Ovary (tissue), 9 donors: ENCODE results near the gene CREB3L4. TPM values are rescaled to one million over a fixed set of nuclear protein-coding genes. Genes with fewer than 3 reads are reported as not detected.
A peak's percentile ranks its signal among the peaks of the same experiment; 100 is the strongest.

Experiments
- DNase-seq, 5 donors: peaks; one replicate each; pipeline ENCODE4 v3.0.0-alpha.2; 2019 to 2020
- H3K27ac ChIP-seq, 2 donors: fragments of 200-600 bp; one replicate each; pipeline versions ENCODE4 v1.5.1 to v1.8.0; 2019 to 2022
- H3K27me3 ChIP-seq: fragments of 200-600 bp; one replicate; pipeline ENCODE4 v1.8.0; 2022
- H3K36me3 ChIP-seq: fragments of 200-600 bp; sonication (generic); one replicate; pipeline ENCODE4 v1.5.1; 2019
- H3K4me1 ChIP-seq: one replicate; pipeline ENCODE4 v1.8.1; 2013; ENCODE audit warnings: mild to moderate bottlenecking, moderate library complexity; ENCODE audit not compliant: insufficient read depth
- H3K4me3 ChIP-seq: fragments of 200-600 bp; sonication (generic); one replicate; pipeline ENCODE4 v1.5.1; 2017
- H3K9me3 ChIP-seq, 2 donors: fragments of 200-600 bp in 1 of 2; sonication (generic) in 1 of 2; one replicate each; pipeline versions ENCODE4 v1.5.1 to v1.8.1; 2013 to 2019; ENCODE audit warnings: mild to moderate bottlenecking in 1 of 2, moderate library complexity in 1 of 2
- EP300 ChIP-seq: sonication (generic); formaldehyde crosslinking; IDR thresholded peaks from one replicate; pipeline ENCODE4 v1.6.1; 2017; ENCODE audit warnings: antibody characterized with exemption
- POLR2A ChIP-seq: fragments of 450-650 bp; IDR thresholded peaks from one replicate; pipeline ENCODE4 v1.6.1; 2017; ENCODE audit warnings: antibody characterized with exemption, mild to moderate bottlenecking, moderate library complexity
- WGBS, 3 donors: extraction: QIAGEN DNeasy Blood & Tissue Kit in 1 of 3; methylation state at CpG; one replicate each; pipeline versions ENCODE4 v1.1.5 to v1.1.7; 2013 to 2017; 5-methylcytosine and 5-hydroxymethylcytosine counted together
- intact Hi-C, 4 donors: fragments of 100-400 bp; cut with DNase I; formaldehyde crosslinking; loops; one replicate each; pipeline versions ENCODE4 v1.11.0 to v1.15.1; 2022 to 2023
- polyA plus RNA-seq, 2 donors: library from polyadenylated mRNA; stranded (reverse); fragments of 200-250 nt in 1 of 2; fragments of 350-450 nt in 1 of 2; fragmentation: Illumina TruSeq in 1 of 2; extraction: RNeasy Lipid Tissue Mini Kit (QIAGEN cat#74804) in 1 of 2; gene quantifications; one replicate each; pipeline ENCODE4 v1.2.3, GENCODE V29; 2013 to 2014
- total RNA-seq, 7 donors: library from RNA; depleted of rRNA in 2 of 7; stranded (reverse); fragments of >200 nt in 2 of 7; fragmentation: NEBNext Ultra II Directional in 3 of 7; extraction: Animal tissue kit (Norgen Biotek cat#: 25700) in 3 of 7; gene quantifications; one replicate each; pipeline versions ENCODE4 v1.1.0 to v1.2.4, GENCODE V29; 2016 to 2023
- TF ChIP-seq, protein P1 (sequence below), 3 donors: fragments of 450-650 bp in 2 of 3; fragments of 200-600 bp in 1 of 3; IDR thresholded peaks; one replicate each; pipeline versions ENCODE4 v1.5.1 to v1.8.0; 2016 to 2022; ENCODE audit warnings: antibody characterized with exemption in 3 of 3, mild to moderate bottlenecking in 1 of 3
- donor health status: DM: no; HTN: no; CAD: no; lungs with moderate emphysema.
- donor health status: DM: no; HTN: no; CAD: no.
- donor health status: Bipolar disorder and iron deficiency.
- donor health status: DM: yes; HTN: yes; CAD: no.
- donor health status: DM: no; HTN: no; CAD: no.
- donor health status: DM: yes; HTN: yes; CAD: no.

CREB3L4 gene
- total and polyA plus RNA-seq, 9 donors: 10.5 to 27.2 (median 16.6) TPM

DNA sequence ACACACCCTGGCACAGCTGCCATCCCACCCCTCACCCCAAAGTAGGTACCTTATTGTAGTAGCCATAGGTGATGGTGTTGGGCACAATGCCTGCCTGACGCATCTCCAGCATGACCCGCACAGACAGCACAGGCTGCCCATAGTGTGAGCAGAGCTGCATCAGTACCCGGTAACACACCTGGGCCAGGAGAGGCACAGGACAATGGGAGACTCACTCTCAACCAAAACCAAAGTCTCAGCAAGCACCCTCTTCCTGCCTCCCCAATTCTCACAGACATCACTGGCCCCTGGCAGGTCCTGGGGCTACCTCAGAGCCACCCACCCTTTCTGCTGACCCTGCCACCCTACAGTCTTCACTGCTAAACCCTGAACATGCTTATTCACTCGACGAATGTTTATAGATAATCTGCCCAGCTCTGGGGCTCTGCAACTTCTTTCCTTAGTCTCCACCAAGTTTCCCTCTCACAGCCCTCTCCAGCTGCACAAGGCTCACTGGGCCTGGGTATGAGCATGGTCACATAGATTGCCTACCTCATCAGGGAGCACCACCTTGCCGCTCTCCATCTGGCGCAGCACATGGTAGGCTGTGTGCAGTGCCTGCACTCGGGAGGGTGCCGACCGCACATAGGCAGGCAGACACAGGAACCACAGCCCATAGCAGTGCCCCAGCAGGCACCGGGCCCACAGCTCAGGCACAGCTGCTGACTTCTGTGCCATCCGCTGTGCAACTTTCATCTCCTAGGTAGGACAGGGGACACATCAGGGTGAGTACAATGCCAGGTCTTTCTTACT is 31.5 kb upstream of the CREB3L4 start:
- TF ChIP-seq EP300: no peak
- TF ChIP-seq, protein P1, sequence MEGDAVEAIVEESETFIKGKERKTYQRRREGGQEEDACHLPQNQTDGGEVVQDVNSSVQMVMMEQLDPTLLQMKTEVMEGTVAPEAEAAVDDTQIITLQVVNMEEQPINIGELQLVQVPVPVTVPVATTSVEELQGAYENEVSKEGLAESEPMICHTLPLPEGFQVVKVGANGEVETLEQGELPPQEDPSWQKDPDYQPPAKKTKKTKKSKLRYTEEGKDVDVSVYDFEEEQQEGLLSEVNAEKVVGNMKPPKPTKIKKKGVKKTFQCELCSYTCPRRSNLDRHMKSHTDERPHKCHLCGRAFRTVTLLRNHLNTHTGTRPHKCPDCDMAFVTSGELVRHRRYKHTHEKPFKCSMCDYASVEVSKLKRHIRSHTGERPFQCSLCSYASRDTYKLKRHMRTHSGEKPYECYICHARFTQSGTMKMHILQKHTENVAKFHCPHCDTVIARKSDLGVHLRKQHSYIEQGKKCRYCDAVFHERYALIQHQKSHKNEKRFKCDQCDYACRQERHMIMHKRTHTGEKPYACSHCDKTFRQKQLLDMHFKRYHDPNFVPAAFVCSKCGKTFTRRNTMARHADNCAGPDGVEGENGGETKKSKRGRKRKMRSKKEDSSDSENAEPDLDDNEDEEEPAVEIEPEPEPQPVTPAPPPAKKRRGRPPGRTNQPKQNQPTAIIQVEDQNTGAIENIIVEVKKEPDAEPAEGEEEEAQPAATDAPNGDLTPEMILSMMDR (IDR thresholded peaks at IDR 0.05): no peak
- TF ChIP-seq POLR2A: no peak
- DNase-seq: peak in 1 of 5 donors; percentile 30
- H3K36me3 ChIP-seq: no peaks in the 10 kb centered on the region
- 92 to 93% (median 93%) methylated on average over 12 of the region's 12 CpGs for WGBS, 3 donors
- intact Hi-C loops: no loop called here
- no peak overlapping the region for H3K4me3 ChIP-seq
- H3K27me3 ChIP-seq: no peaks in the 10 kb centered on the region
- no peak overlapping the region for H3K27ac ChIP-seq
- no peaks in the 10 kb centered on the region for H3K9me3 ChIP-seq
- H3K4me1 ChIP-seq: no peaks in the 10 kb centered on the region

GRCh38 chr1:153937331-153937730 is 30.4 kb upstream of the CREB3L4 start:
- intact Hi-C loops: no loop called here
- Histone ChIP-seq H3K27me3 (no peaks in the 10 kb centered on the region), H3K27ac (no peak overlapping the region), H3K9me3 (no peaks in the 10 kb centered on the region), H3K36me3 (no peaks in the 10 kb centered on the region), H3K4me1 (no peaks in the 10 kb centered on the region), H3K4me3 (no peak overlapping the region)
- WGBS, 3 donors: 92 to 94% (median 94%) methylated on average over 10 of the region's 10 CpGs
- no peak for TF ChIP-seq POLR2A
- DNase-seq: peak in 1 of 5 donors; percentile 21

DNA sequence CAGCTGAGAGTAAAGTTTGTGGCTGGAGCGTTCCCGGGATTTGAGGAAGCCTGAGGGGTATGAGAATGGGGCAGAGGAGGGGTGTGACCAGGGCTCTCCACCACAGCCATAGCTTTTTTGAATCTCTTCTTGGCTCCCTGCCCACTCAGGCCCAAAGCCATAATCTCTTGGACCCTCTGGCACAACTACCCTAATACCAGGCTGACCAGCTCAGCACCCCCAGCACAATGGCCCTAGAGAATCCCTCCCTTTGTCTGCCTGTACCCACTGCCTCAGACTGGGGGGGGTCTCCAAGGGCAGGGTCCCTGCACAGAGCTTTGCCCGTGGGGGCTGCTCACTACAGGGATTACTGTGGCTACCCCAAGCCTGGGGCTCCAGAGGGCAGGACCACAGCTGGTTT is 28.7 kb upstream of the CREB3L4 start:
- WGBS, 3 donors: 76 to 78% (median 78%) methylated on average over 3 of the region's 3 CpGs

GRCh38 chr1:153939476-153939875 is 28.2 kb upstream of the CREB3L4 start:
- Histone ChIP-seq H3K27me3 (no peaks in the 10 kb centered on the region), H3K36me3 (no peaks in the 10 kb centered on the region), H3K27ac (no peak overlapping the region), H3K9me3 (no peaks in the 10 kb centered on the region), H3K4me3 (no peak overlapping the region), H3K4me1 (no peaks in the 10 kb centered on the region)
- TF ChIP-seq POLR2A: no peak
- TF ChIP-seq, protein P1 (IDR thresholded peaks at IDR 0.05): no peak
- no peak for TF ChIP-seq EP300
- intact Hi-C loops: no loop called here
- WGBS, 3 donors: 89 to 91% (median 90%) methylated on average over 12 of the region's 12 CpGs
- DNase-seq: peak in 2 of 5 donors; percentile 18 to 30

More for the DNA sequence above, 28.7 kb upstream of the CREB3L4 start:
- intact Hi-C loops: no loop called here
- Histone ChIP-seq H3K9me3 (no peaks in the 10 kb centered on the region), H3K4me1 (no peaks in the 10 kb centered on the region), H3K27me3 (no peaks in the 10 kb centered on the region), H3K4me3 (no peak overlapping the region), H3K36me3 (no peaks in the 10 kb centered on the region), H3K27ac (no peak overlapping the region)
- no peak for TF ChIP-seq EP300
- TF ChIP-seq POLR2A: no peak
- TF ChIP-seq, protein P1 (IDR thresholded peaks at IDR 0.05): no peak
- peak in 1 of 5 donors; percentile 20 for DNase-seq

DNA sequence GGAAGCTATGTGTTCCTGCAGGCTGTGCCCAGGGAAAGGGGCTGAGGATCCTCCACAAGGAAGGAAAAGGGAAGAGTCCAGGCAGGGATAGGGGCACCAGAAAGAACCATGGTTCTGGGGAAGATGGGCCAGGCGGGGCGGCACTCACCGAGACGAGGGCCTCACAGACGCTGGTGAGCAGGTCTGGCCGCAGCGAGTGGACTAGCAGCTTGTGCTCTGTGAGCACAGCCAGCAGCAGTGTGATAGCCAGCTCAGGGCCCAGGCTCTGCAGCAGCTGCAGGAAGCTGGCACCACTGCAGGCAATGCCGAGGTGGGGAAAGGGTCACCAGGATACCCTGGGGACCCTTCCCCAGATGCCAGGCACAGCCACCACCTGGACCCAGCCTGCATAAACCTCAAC is 26.9 kb upstream of the CREB3L4 start:
- 87 to 88% (median 87%) methylated on average over 8 of the region's 8 CpGs for WGBS, 3 donors
- no peak for TF ChIP-seq EP300
- no peak for TF ChIP-seq POLR2A
- TF ChIP-seq, protein P1 (IDR thresholded peaks at IDR 0.05): no peak
- no peak overlapping the region for H3K27ac ChIP-seq
- no peaks in the 10 kb centered on the region for H3K9me3 ChIP-seq
- intact Hi-C loops: loop anchor here in 3 of 4 donors (10.0 kb wide), 2 partner anchors 146 to 266 kb away; partner anchors contain the start of genes ILF2 (in 2 of the 3) and NPR1 (in 2 of the 3)
- no peaks in the 10 kb centered on the region for H3K36me3 ChIP-seq
- no peak overlapping the region for H3K4me3 ChIP-seq
- H3K4me1 ChIP-seq: peaks cover 7% of the 10 kb centered on the region
- peak in 2 of 5 donors; percentile 12 to 19 for DNase-seq
- no peaks in the 10 kb centered on the region for H3K27me3 ChIP-seq
